NT2/D1 (cell line): ENCODE data around the gene SLC38A2.

Experiments
- DNase-seq: peaks from one replicate; pipeline ENCODE4 v3.0.0-alpha.2; 2011; ENCODE audit warnings: low read depth, low spot score
- H3K27me3 ChIP-seq: 2 replicates; pipeline ENCODE4 v1.6.0; 2011; ENCODE audit warnings: mild to moderate bottlenecking; ENCODE audit not compliant: insufficient read length, insufficient read depth
- H3K36me3 ChIP-seq: 2 replicates; pipeline ENCODE4 v1.6.1; 2011; ENCODE audit warnings: mild to moderate bottlenecking, low read length, mixed read lengths; ENCODE audit not compliant: insufficient read depth, insufficient read length
- H3K4me1 ChIP-seq: 2 replicates; pipeline ENCODE4 v1.5.1; 2011; ENCODE audit not compliant: insufficient read depth, insufficient read length
- H3K4me3 ChIP-seq: 2 replicates; pipeline ENCODE4 v1.5.1; 2011; ENCODE audit warnings: low read depth; ENCODE audit not compliant: insufficient read length
- H3K9ac ChIP-seq: 2 replicates; pipeline ENCODE4 v1.6.0; 2011; ENCODE audit warnings: low read depth; ENCODE audit not compliant: insufficient read length
- H3K9me3 ChIP-seq: 2 replicates; pipeline ENCODE4 v1.5.1; 2011; ENCODE audit warnings: mild to moderate bottlenecking, low read length; ENCODE audit not compliant: insufficient read depth
- SUZ12 ChIP-seq: IDR thresholded peaks from 2 replicates; pipeline ENCODE4 v1.6.1; 2011; ENCODE audit not compliant: insufficient read length, insufficient read depth; ENCODE audit errors: extremely low read depth
- YY1 ChIP-seq: IDR thresholded peaks from 2 replicates; pipeline ENCODE4 v1.6.1; 2011; ENCODE audit not compliant: insufficient read length, insufficient read depth
- ZNF274 ChIP-seq: IDR thresholded peaks from 2 replicates; pipeline ENCODE4 v1.6.1; 2011; ENCODE audit warnings: mild to moderate bottlenecking, low read depth, low read length

Gene SLC38A2

GRCh38 chr12:46364300-46364696 is 8.3 kb downstream of the SLC38A2 start:
- no peak for TF ChIP-seq SUZ12
- TF ChIP-seq YY1, result no peak
- TF ChIP-seq ZNF274, result no peak
- Histone ChIP-seq H3K27me3 (no peaks in the 10 kb centered on the region), H3K4me3 (no peak overlapping the region), H3K9ac (no peak overlapping the region), H3K36me3 (peaks cover 99% of the 10 kb centered on the region), H3K9me3 (no peaks in the 10 kb centered on the region), H3K4me1 (no peaks in the 10 kb centered on the region)
- no peak for DNase-seq

GRCh38 chr12:46363582-46364299 is 8.8 kb downstream of the SLC38A2 start:
- no peak overlapping the region for H3K4me3 ChIP-seq
- H3K27me3 ChIP-seq, result no peaks in the 10 kb centered on the region
- TF ChIP-seq YY1, result no peak
- TF ChIP-seq SUZ12, result no peak
- TF ChIP-seq ZNF274, result no peak
- no peaks in the 10 kb centered on the region for H3K4me1 ChIP-seq
- DNase-seq, result no peak
- peaks cover 99% of the 10 kb centered on the region for H3K36me3 ChIP-seq
- no peaks in the 10 kb centered on the region for H3K9me3 ChIP-seq
- H3K9ac ChIP-seq, result no peak overlapping the region

- peaks cover 96% of the 10 kb centered on the region for H3K36me3 ChIP-seq
- no peaks in the 10 kb centered on the region for H3K4me1 ChIP-seq
- DNase-seq, result no peak
- H3K9ac ChIP-seq, result no peak overlapping the region
- no peak for TF ChIP-seq YY1
- TF ChIP-seq SUZ12, result no peak
- no peak for TF ChIP-seq ZNF274
- H3K4me3 ChIP-seq, result no peak overlapping the region
- no peaks in the 10 kb centered on the region for H3K27me3 ChIP-seq
- no peaks in the 10 kb centered on the region for H3K9me3 ChIP-seq
These were observed 9.5 kb downstream of the SLC38A2 start for GRCh38 chr12:46362895-46363581.

DNA sequence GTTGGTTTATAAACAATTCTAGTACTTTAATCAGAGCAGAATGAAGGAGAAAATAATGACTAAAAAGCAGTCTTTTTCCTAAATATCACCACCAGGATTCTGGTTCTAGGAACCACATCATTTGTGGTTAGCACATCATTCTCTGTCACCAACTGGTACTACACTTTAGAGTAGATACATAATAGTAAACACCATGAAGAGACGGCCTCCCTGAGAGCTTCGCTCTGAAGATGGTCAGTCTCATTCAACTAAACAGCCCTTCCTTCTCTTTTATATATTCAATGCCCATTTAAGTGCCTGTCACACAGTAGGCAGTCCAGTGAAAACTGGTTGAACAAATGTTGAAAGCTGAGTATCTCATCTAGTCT is 10.9 kb downstream of the SLC38A2 start:
- Histone ChIP-seq H3K36me3 (peaks cover 82% of the 10 kb centered on the region), H3K9me3 (no peaks in the 10 kb centered on the region), H3K4me3 (no peak overlapping the region), H3K27me3 (no peaks in the 10 kb centered on the region), H3K4me1 (no peaks in the 10 kb centered on the region), H3K9ac (no peak overlapping the region)
- TF ChIP-seq YY1 (no peak), SUZ12 (no peak), ZNF274 (no peak)
- DNase-seq, result no peak

DNA sequence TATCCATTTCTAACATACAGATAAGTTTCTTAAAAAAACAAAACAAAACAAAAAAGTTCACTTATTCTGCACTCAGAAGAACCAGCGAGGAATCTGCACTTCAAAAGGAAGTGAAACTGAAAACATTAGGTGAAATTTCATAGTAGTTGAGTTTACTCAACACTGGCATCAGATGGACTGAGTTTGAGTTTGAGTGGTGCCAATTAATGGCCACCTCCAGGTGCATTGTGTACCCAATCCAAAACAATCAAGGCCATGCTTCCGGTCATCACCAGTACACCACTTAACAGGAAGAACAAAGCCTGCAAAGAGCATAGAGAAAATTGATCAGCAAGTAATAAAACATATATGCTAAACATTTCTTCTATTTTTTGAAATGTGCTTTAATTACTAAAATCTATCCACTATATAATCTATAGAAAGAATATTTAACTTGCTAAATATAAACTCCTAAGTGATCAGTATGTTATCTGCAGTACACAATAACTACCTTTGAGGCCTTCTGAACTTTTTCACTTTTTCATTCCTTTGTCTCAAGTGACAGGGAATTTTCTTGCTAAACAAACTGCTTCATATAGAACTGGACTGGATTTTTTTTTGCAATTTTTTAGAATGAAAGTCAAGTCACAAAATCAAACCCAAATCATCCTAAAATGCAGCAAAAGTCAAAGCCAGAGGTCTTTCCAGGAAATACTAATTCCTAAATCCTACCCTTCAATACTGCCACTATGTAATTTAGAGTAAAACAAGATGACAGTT is 11.5 kb downstream of the SLC38A2 start:
- no peaks in the 10 kb centered on the region for H3K9me3 ChIP-seq
- no peaks in the 10 kb centered on the region for H3K4me1 ChIP-seq
- no peak for TF ChIP-seq ZNF274
- no peak for TF ChIP-seq SUZ12
- no peak for TF ChIP-seq YY1
- no peak for DNase-seq
- H3K36me3 ChIP-seq, result peaks cover 77% of the 10 kb centered on the region
- no peak overlapping the region for H3K9ac ChIP-seq
- H3K27me3 ChIP-seq, result no peaks in the 10 kb centered on the region
- H3K4me3 ChIP-seq, result no peak overlapping the region

DNA sequence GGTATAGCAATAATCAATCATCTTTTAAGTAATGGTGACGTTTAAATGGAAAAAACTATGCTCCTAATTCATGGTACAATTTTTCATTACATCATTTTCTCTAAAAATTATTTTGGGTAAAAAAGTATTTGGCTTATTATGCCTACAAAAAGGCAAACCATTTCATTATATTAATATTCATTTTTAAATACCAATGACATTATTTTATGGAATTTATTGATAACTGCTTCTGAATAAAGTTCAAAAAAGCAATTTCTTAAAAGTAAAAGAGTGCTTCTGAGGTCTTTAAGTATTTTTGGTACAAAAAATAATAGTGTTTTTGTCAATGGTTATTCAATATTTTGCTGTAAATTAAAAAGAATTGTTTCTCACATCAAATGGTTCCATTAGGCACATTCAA is 12.2 kb downstream of the SLC38A2 start:
- Histone ChIP-seq H3K9me3 (no peaks in the 10 kb centered on the region), H3K36me3 (peaks cover 69% of the 10 kb centered on the region), H3K4me3 (no peak overlapping the region), H3K4me1 (no peaks in the 10 kb centered on the region), H3K27me3 (no peaks in the 10 kb centered on the region), H3K9ac (no peak overlapping the region)
- DNase-seq, result no peak
- no peak for TF ChIP-seq ZNF274
- no peak for TF ChIP-seq SUZ12
- no peak for TF ChIP-seq YY1

- Histone ChIP-seq H3K4me1 (no peaks in the 10 kb centered on the region), H3K27me3 (no peaks in the 10 kb centered on the region), H3K9me3 (no peaks in the 10 kb centered on the region), H3K9ac (no peak overlapping the region), H3K36me3 (peaks cover 63% of the 10 kb centered on the region), H3K4me3 (no peak overlapping the region)
- TF ChIP-seq YY1, result no peak
- TF ChIP-seq ZNF274, result no peak
- TF ChIP-seq SUZ12, result no peak
- no peak for DNase-seq
These were observed 12.8 kb downstream of the SLC38A2 start for GRCh38 chr12:46359667-46360280.
